Loucy (cell line): ENCODE data around the gene MYT1.

ENCODE experiments used
- CTCF ChIP-seq: fragments of 200-600 bp; sonication (generic); conservative IDR thresholded peaks from 2 replicates; pipeline ENCODE4 v1.5.1; 2014; ENCODE audit warnings: mild to moderate bottlenecking, antibody characterized with exemption, low read length
- EZH2phosphoT487 ChIP-seq: fragments of 200-600 bp; IDR thresholded peaks from 2 replicates; pipeline ENCODE4 v1.6.1; 2018; ENCODE audit warnings: antibody characterized with exemption, mild to moderate bottlenecking, moderate library complexity, borderline replicate concordance

- TF ChIP-seq CTCF (no peak), EZH2phosphoT487 (no peak)
Measured at GRCh38 chr20:64201653-64202052, 37.4 kb downstream of the MYT1 start.
